Measurements from ENCODE around the gene IGFN1.

The IGFN1 gene

GRCh38 chr1:201260236-201260590 is 69.6 kb downstream of the IGFN1 start:
- TF ChIP-seq CTCF (IDR thresholded peaks at IDR 0.05; ENCODE audit: extremely low read depth, insufficient read depth, missing control alignments), result no peak
- in situ Hi-C loops (cut with MboI; ENCODE audit: low pct_unique_long_range_greater_than_20kb, low sequenced_read_pairs, unreplicated experiment), result no loop called here
- DNase-seq (ENCODE audit: low spot score), result no peak

GRCh38 chr1:201260648-201261311 is 70.2 kb downstream of the IGFN1 start:
- no peak for TF ChIP-seq CTCF (IDR thresholded peaks at IDR 0.05; ENCODE audit: extremely low read depth, insufficient read depth, missing control alignments)
- DNase-seq (ENCODE audit: low spot score), result no peak
- in situ Hi-C loops (cut with MboI; ENCODE audit: low pct_unique_long_range_greater_than_20kb, low sequenced_read_pairs, unreplicated experiment), result no loop called here

- in situ Hi-C loops (cut with MboI; ENCODE audit: low pct_unique_long_range_greater_than_20kb, low sequenced_read_pairs, unreplicated experiment), result no loop called here
- no peak for DNase-seq (ENCODE audit: low spot score)
- TF ChIP-seq CTCF (IDR thresholded peaks at IDR 0.05; ENCODE audit: extremely low read depth, insufficient read depth, missing control alignments), result no peak
These were observed 71.3 kb downstream of the IGFN1 start for GRCh38 chr1:201261771-201262547.

- in situ Hi-C loops (cut with MboI; ENCODE audit: low pct_unique_long_range_greater_than_20kb, low sequenced_read_pairs, unreplicated experiment), result no loop called here
- no peak for TF ChIP-seq CTCF (IDR thresholded peaks at IDR 0.05; ENCODE audit: extremely low read depth, insufficient read depth, missing control alignments)
- DNase-seq (ENCODE audit: low spot score), result no peak
These were observed 72.5 kb downstream of the IGFN1 start for GRCh38 chr1:201262963-201263608.

GRCh38 chr1:201264072-201264471 is 73.4 kb downstream of the IGFN1 start:
- DNase-seq (ENCODE audit: low spot score), result no peak
- in situ Hi-C loops (cut with MboI; ENCODE audit: low pct_unique_long_range_greater_than_20kb, low sequenced_read_pairs, unreplicated experiment), result no loop called here
- TF ChIP-seq CTCF (IDR thresholded peaks at IDR 0.05; ENCODE audit: extremely low read depth, insufficient read depth, missing control alignments), result no peak

- DNase-seq (ENCODE audit: low spot score), result no peak
- TF ChIP-seq CTCF (IDR thresholded peaks at IDR 0.05; ENCODE audit: extremely low read depth, insufficient read depth, missing control alignments), result no peak
- in situ Hi-C loops (cut with MboI; ENCODE audit: low pct_unique_long_range_greater_than_20kb, low sequenced_read_pairs, unreplicated experiment), result no loop called here
These were observed 73.9 kb downstream of the IGFN1 start for GRCh38 chr1:201264554-201264953.
